GM18526 (cell line): ENCODE measurements around the gene LIMS2.

ENCODE experiments used
- POLR2A ChIP-seq: IDR thresholded peaks from 3 replicates; pipeline ENCODE4 v1.6.1; 2011; ENCODE audit not compliant: insufficient read length; ENCODE audit errors: extremely low read depth

LIMS2 gene

GRCh38 chr2:127672341-127673224 lies 2.7 kb downstream of the LIMS2 start:
- no peak for TF ChIP-seq POLR2A

DNA sequence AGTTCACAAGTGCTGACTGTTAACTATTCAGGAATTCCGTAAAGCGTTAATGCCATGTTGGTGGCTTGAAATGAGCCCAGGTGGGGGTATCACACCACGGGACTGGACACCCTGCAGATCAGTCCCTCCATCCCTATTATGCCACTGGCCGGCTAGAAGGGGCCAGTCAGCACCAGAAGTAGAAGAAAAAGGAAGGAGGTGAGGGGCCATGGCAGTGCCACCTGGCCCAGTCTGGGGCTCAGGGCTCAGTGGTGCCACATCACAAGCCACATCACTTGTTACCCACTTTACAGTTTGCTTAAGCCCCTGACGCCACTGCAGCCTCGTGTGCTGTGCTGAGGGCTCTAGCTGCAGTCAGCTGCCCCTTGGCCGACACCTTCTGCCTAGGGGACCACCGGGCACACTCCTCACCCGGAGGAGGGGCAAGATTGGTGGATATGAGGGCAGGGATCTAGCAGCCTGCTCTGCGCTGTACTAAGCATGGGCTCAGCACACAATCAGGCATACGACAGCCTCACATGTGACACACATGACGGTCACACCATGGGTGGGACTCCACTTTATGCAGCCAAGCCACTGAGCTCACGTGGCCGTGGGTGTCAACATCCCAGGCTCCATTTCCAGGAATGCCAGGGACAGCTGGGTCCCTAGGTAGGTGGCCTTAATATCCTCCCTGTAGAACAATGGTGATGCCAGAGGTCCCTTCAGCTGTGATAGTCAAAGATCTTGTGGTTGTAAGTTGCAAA lies 3.6 kb downstream of the LIMS2 start:
- no peak for TF ChIP-seq POLR2A

DNA sequence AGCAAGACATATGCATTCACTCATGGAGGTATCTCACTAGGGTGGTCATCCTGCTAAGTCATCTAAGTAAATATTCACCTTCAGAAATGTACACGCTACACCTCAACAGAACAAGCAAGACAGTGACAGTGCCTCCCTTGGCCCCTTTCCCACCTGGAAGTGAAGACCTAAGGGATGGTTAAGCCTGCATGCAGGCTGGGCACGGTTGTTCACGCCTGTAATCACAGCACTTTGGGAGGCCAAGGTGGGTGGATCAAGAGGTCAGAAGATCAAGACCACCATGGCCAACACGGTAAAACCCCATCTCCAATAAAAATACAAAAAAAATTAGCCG lies 4.4 kb downstream of the LIMS2 start:
- no peak for TF ChIP-seq POLR2A

- TF ChIP-seq POLR2A: no peak
Measured at GRCh38 chr2:127670055-127670956, 5.0 kb downstream of the LIMS2 start.

GRCh38 chr2:127669056-127669455 lies 6.3 kb downstream of the LIMS2 start:
- TF ChIP-seq POLR2A: no peak

GRCh38 chr2:127665267-127665893 lies 9.9 kb downstream of the LIMS2 start:
- no peak for TF ChIP-seq POLR2A

- TF ChIP-seq POLR2A: no peak
Measured at GRCh38 chr2:127664895-127665225, 10.5 kb downstream of the LIMS2 start.

GRCh38 chr2:127664065-127664894 lies 11.1 kb downstream of the LIMS2 start:
- no peak for TF ChIP-seq POLR2A

DNA sequence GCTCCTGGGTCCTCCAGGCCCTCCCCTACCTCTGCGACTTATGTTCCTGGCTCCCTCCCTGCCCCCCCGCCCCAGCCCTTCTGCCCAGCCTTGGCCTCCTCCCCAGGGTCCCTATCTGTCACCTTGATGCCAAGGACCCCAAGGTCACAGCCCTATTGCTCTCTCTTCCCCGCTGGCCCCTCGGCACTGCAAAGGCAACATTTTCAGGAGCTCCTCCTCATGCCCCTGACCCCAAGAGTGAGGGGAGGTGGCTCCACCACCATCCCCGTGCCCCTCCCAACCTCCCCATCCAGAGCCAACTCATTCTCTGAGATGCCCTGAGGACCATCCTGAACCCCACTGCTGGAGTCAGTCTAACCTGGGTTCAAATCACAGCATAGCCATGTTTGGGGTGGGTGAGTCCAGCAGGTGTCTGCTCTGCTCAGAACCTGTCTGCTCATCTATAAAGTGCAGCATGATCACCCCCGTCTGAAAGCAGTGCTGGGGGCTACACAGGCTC lies 11.7 kb downstream of the LIMS2 start:
- no peak for TF ChIP-seq POLR2A

DNA sequence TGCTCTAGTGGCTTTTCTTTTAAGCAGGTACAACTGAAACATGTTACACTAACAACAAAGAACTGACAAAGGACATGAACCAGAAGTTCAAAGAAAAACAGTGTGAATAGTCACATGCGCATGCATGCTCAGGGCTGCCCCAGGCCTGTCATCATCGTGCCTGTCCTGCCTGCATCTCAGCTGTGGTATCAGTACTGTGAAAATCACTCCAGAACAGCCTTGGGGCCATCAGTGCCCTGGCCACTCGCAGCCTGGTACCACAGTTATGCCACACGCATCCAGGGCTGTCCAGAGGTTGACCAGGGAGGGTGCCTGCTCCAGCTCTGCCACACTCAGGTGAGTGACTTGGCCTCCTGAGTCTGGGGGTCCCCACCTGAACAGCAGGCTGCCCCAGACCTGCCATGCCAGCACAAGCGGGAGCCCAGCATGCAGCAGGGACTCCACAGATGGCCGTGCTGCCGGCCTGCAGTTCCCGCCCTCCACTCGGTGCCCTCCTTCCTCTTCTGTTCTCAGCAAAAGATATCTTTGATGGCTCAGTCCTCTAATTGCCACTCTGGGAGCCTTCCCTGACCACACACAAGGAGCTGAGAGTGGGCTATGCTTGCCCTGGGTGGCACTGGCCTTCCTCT lies 12.3 kb downstream of the LIMS2 start:
- TF ChIP-seq POLR2A: no peak

DNA sequence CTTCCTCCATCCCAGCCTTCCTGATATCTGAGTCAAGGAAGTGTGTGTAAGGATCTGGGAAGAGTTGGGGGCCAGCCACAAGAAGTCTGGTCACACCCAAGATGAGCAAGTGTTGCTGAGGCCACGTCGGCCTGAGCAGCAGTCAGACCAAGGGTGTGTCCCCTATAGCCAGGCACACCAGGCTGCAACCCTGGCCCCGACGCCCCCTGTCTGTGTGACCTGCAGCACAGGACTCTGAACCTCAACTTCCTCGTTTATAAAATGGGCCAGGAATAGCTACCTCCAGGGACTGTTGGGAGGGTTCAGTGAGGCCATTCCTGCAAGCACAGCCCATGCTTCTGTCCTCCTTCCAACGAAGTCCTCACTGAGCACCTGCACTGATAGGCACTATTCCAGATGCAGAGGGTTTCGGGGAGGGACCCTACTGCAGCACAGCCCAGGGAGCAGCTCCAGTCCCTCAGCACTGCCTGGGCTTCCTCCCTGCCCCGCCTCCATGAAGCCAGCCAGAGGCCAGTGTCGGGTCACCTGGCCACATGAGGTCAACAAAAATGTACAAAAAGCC lies 13.3 kb downstream of the LIMS2 start:
- TF ChIP-seq POLR2A: no peak

- TF ChIP-seq POLR2A: no peak
Measured at GRCh38 chr2:127661072-127661649, 14.2 kb downstream of the LIMS2 start.

- TF ChIP-seq POLR2A: no peak
Measured at GRCh38 chr2:127660291-127660578, 15.1 kb downstream of the LIMS2 start.
